ENCODE measurements around the gene FAM180B. TPM values are rescaled to one million over a fixed set of nuclear protein-coding genes. Genes with fewer than 3 reads are reported as not detected.

Gene FAM180B
- total and polyA plus RNA-seq, 2 of the 8 experiments (the other 6 are each of a cell fraction or from before 2014, with no cell fraction given): 0.09 TPM; not detected in 1

GRCh38 chr11:47577460-47578041, 8.9 kb upstream of the FAM180B start:
- peak overlapping the region; percentile 6; the same call in 1 of the 2 replicates for H3K27ac ChIP-seq (ENCODE audit: low read depth, low read length)
- DNase-seq (ENCODE audit: low read depth in 1 of 2, low spot score in 2 of 2): no peak
- H2AK5ac ChIP-seq (ENCODE audit: low read depth, low read length): no peak overlapping the region

More at GRCh38 chr11:47577460-47578041, 8.9 kb upstream of the FAM180B start:
- H3K4me1 ChIP-seq (replicated peaks in 1 of 4; ENCODE audit: control insufficient read depth in 3 of 4, insufficient read depth in 4 of 4, low read length in 3 of 4): peaks cover 0 to 5% (median 2%) of the 10 kb centered on the region in 4 experiments; a peak in 2 of 7 replicates
- H3K23ac ChIP-seq (ENCODE audit: insufficient read length): no peak overlapping the region
- H2BK120ac ChIP-seq (replicated peaks; ENCODE audit: low read depth, low read length): no peak overlapping the region
- H3K56ac ChIP-seq (replicated peaks; ENCODE audit: insufficient read length, low read depth, low read length): no peak overlapping the region
- H4K91ac ChIP-seq (replicated peaks; ENCODE audit: insufficient read length, low read length): no peak overlapping the region
- peaks cover 17 to 39% (median 31%) of the 10 kb centered on the region in 4 experiments for H3K36me3 ChIP-seq (ENCODE audit: control insufficient read depth in 2 of 4, insufficient read depth in 4 of 4, low read length in 3 of 4)
- H3K9me3 ChIP-seq (ENCODE audit: insufficient read depth in 2 of 2, low read depth in 1 of 2, low read length in 1 of 2): no peaks in the 10 kb centered on the region
- FAIRE-seq: no peak
- peaks cover 4% of the 10 kb centered on the region; the same call in 1 of the 2 replicates for H3K23me2 ChIP-seq (ENCODE audit: low read depth, low read length)
- no peak overlapping the region for H2BK5ac ChIP-seq (ENCODE audit: low read depth, low read length)
- H3K79me2 ChIP-seq (ENCODE audit: control insufficient read depth in 1 of 2, insufficient read depth in 2 of 2, low read length in 2 of 2): peaks cover 0 to 30% of the 10 kb centered on the region in 2 experiments; a peak in 3 of 4 replicates
- H3K4me2 ChIP-seq (ENCODE audit: insufficient read depth in 1 of 2, low read depth in 2 of 2, low read length in 2 of 2): peak overlapping the region; percentile 70 to 85
- H3K4ac ChIP-seq (replicated peaks; ENCODE audit: insufficient read length, low read depth, low read length): no peak overlapping the region
- TF ChIP-seq RFX5 (IDR thresholded peaks at IDR 0.05; ENCODE audit: borderline replicate concordance, low read depth, low read length) (no peak), SP1 (IDR thresholded peaks at IDR 0.05; ENCODE audit: low read depth, low read length) (no peak), E2F6 (IDR thresholded peaks at IDR 0.05) (no peak), SRF (IDR thresholded peaks at IDR 0.05; ENCODE audit: low read depth, low read length) (no peak), CTBP2 (IDR thresholded peaks at IDR 0.05; ENCODE audit: borderline replicate concordance, insufficient read depth, insufficient read length, low read length) (no peak)
- TF ChIP-seq, protein P1, sequence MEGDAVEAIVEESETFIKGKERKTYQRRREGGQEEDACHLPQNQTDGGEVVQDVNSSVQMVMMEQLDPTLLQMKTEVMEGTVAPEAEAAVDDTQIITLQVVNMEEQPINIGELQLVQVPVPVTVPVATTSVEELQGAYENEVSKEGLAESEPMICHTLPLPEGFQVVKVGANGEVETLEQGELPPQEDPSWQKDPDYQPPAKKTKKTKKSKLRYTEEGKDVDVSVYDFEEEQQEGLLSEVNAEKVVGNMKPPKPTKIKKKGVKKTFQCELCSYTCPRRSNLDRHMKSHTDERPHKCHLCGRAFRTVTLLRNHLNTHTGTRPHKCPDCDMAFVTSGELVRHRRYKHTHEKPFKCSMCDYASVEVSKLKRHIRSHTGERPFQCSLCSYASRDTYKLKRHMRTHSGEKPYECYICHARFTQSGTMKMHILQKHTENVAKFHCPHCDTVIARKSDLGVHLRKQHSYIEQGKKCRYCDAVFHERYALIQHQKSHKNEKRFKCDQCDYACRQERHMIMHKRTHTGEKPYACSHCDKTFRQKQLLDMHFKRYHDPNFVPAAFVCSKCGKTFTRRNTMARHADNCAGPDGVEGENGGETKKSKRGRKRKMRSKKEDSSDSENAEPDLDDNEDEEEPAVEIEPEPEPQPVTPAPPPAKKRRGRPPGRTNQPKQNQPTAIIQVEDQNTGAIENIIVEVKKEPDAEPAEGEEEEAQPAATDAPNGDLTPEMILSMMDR (IDR thresholded peaks at IDR 0.05; ENCODE audit: control extremely low read depth in 1 of 3, insufficient read depth in 1 of 3, low read depth in 1 of 3, low read length in 3 of 3): no peak
- peak overlapping the region; percentile 83 to 93 (median 90); a peak in 5 of 8 replicates for H3K4me3 ChIP-seq (ENCODE audit: extremely low read depth in 1 of 4, insufficient read depth in 2 of 4, low read depth in 3 of 4, low read length in 4 of 4)
- no peak overlapping the region for H4K5ac ChIP-seq (ENCODE audit: insufficient read length, low read depth, low read length)
- H4K8ac ChIP-seq (ENCODE audit: extremely low read depth, insufficient read depth, low read length): no peak overlapping the region
- no peak overlapping the region for H2AFZ ChIP-seq (ENCODE audit: low read length)
- POLR2A ChIA-PET (ENCODE audit: partially characterized antibody): interaction anchor here (0.7 to 6.2 kb wide), 13 partner anchors 8 to 112 kb away, joined by 3 to 83 read pairs (median 6); partner anchors contain the start of genes C1QTNF4, CELF1, FAM180B and PTPMT1
- H3K27me3 ChIP-seq (replicated peaks in 1 of 4; ENCODE audit: control insufficient read depth in 3 of 4, extremely low read depth in 1 of 4, insufficient read depth in 3 of 4, low read length in 3 of 4): no peaks in the 10 kb centered on the region
- no peak overlapping the region for H3K18ac ChIP-seq (ENCODE audit: extremely low read depth, low read length)
- no peak overlapping the region for H3K14ac ChIP-seq (ENCODE audit: insufficient read length)
- no peak overlapping the region for H2BK20ac ChIP-seq (ENCODE audit: low read length)
- CTCF ChIA-PET (ENCODE audit: partially characterized antibody): interaction anchor here (0.7 to 2.0 kb wide), 8 partner anchors 9 to 1555 kb away, joined by 3 to 7 read pairs (median 3); partner anchors contain the start of genes C1QTNF4 and FAM180B
- peak overlapping the region in 1 of 4 experiments; percentile 98; a peak in 2 of 7 replicates for H3K9ac ChIP-seq (replicated peaks in 1 of 4; ENCODE audit: extremely low read depth in 1 of 4, low read depth in 3 of 4, low read length in 3 of 4)
- peaks cover 2% of the 10 kb centered on the region; the same call in 1 of the 2 replicates for H3K79me1 ChIP-seq (ENCODE audit: low read depth, low read length)
- H2BK12ac ChIP-seq (ENCODE audit: low read depth, low read length): no peak overlapping the region
- H2BK15ac ChIP-seq (ENCODE audit: low read length): no peak overlapping the region; the same call in 1 of the 2 replicates
- peaks cover 0 to 4% of the 10 kb centered on the region in 2 experiments for H4K20me1 ChIP-seq (replicated peaks in 1 of 2; ENCODE audit: control insufficient read depth in 1 of 2, insufficient read depth in 2 of 2, low read length in 2 of 2)
- WGBS, 2 experiments (ENCODE audit: extremely low coverage in 1 of 2, insufficient coverage in 1 of 2, insufficient read length in 1 of 2, insufficient replicate concordance in 2 of 2, low coverage in 1 of 2, low lambda C conversion rate in 2 of 2, missing lambda C conversion rate in 1 of 2): 94% methylated on average over 13 of the region's 13 CpGs; no CpG with 5 or more reads in 1 of the 2 experiments
